MM.1S (cell line): ENCODE data around the gene IMPA2.
"Not testable (repeated sequence)": the region's sequence is repeated elsewhere in the genome, so short reads cannot be mapped to it uniquely, and the experiment has no call there.

ENCODE experiments used
- DNase-seq: peaks from one replicate; pipeline ENCODE4 v3.0.0-alpha.2; 2015
- H2AFZ ChIP-seq: fragments of 300-600 bp; sonication (generic); 2 replicates; pipeline ENCODE4 v1.6.0; 2016; ENCODE audit warnings: antibody characterized with exemption, low read length
- H3F3A ChIP-seq: fragments of 300-600 bp; sonication (generic); 2 replicates; pipeline ENCODE4 v1.6.1; 2016; ENCODE audit warnings: mild to moderate bottlenecking, antibody characterized with exemption, low read length, moderate library complexity, mixed read lengths; ENCODE audit not compliant: insufficient read depth
- H3K27ac ChIP-seq: fragments of 300-600 bp; sonication (generic); 2 replicates; pipeline ENCODE4 v1.5.1; 2016; ENCODE audit warnings: mild to moderate bottlenecking, low read length
- H3K27me3 ChIP-seq: fragments of 300-600 bp; sonication (generic); replicated peaks from 2 replicates; pipeline ENCODE4 v1.6.0; 2016; ENCODE audit warnings: low read length; ENCODE audit not compliant: insufficient read depth
- H3K36me3 ChIP-seq: fragments of 300-600 bp; sonication (generic); replicated peaks from 2 replicates; pipeline ENCODE4 v1.6.1; 2016; ENCODE audit warnings: mild to moderate bottlenecking, low read length, mixed read lengths; ENCODE audit not compliant: insufficient read depth
- H3K4me1 ChIP-seq: fragments of 300-600 bp; sonication (generic); 2 replicates; pipeline ENCODE4 v1.6.1; 2016; ENCODE audit warnings: low read length, mixed read lengths
- H3K4me2 ChIP-seq: fragments of 300-600 bp; sonication (generic); 2 replicates; pipeline ENCODE4 v1.6.0; 2016; ENCODE audit warnings: low read depth, low read length
- H3K4me3 ChIP-seq: fragments of 300-600 bp; sonication (generic); 2 replicates; pipeline ENCODE4 v1.5.1; 2016; ENCODE audit warnings: low read length, mixed read lengths
- H3K79me2 ChIP-seq: fragments of 300-600 bp; sonication (generic); 2 replicates; pipeline ENCODE4 v1.6.1; 2016; ENCODE audit warnings: mixed run types, low read length, mixed read lengths
- H3K9ac ChIP-seq: fragments of 300-600 bp; sonication (generic); 2 replicates; pipeline ENCODE4 v1.6.1; 2016; ENCODE audit warnings: low read length, mixed read lengths
- H3K9me2 ChIP-seq: fragments of 300-600 bp; sonication (generic); replicated peaks from 2 replicates; pipeline ENCODE4 v1.6.1; 2016; ENCODE audit warnings: mild to moderate bottlenecking, low read length, mixed read lengths; ENCODE audit not compliant: insufficient read depth
- H3K9me3 ChIP-seq: fragments of 300-600 bp; sonication (generic); replicated peaks from 2 replicates; pipeline ENCODE4 v1.6.1; 2016; ENCODE audit warnings: mild to moderate bottlenecking, low read length, mixed read lengths; ENCODE audit not compliant: insufficient read depth
- H4K20me1 ChIP-seq: fragments of 300-600 bp; sonication (generic); 2 replicates; pipeline ENCODE4 v1.6.1; 2016; ENCODE audit warnings: mild to moderate bottlenecking, low read length, moderate library complexity, mixed read lengths; ENCODE audit not compliant: insufficient read depth
- CTCF ChIP-seq: fragments of 300-600 bp; sonication (generic); IDR thresholded peaks from 2 replicates; pipeline ENCODE4 v1.5.1; 2016; ENCODE audit warnings: antibody characterized with exemption, low read length, mixed read lengths
- EZH2 ChIP-seq: fragments of 300-600 bp; sonication (generic); optimal IDR thresholded peaks from 2 replicates; pipeline ENCODE3; 2017; ENCODE audit warnings: low read depth, mild to moderate bottlenecking, antibody characterized with exemption, low read length, mixed read lengths
- EZH2phosphoT487 ChIP-seq: fragments of 300-600 bp; sonication (generic); IDR thresholded peaks from 2 replicates; pipeline ENCODE4 v1.6.1; 2018; ENCODE audit warnings: antibody characterized with exemption, low read length

IMPA2 gene

GRCh38 chr18:11969904-11970835 is 11.1 kb upstream of the IMPA2 start:
- H3K9me3 ChIP-seq: no peaks in the 10 kb centered on the region
- TF ChIP-seq EZH2phosphoT487: no peak
- no peak for TF ChIP-seq EZH2
- no peak for TF ChIP-seq CTCF
- H3K4me2 ChIP-seq: no peak overlapping the region
- no peak overlapping the region for H3K9ac ChIP-seq
- no peak for DNase-seq
- no peaks in the 10 kb centered on the region for H3K27me3 ChIP-seq
- H3K36me3 ChIP-seq: no peaks in the 10 kb centered on the region
- no peak overlapping the region for H3K27ac ChIP-seq
- H3K9me2 ChIP-seq: no peaks in the 10 kb centered on the region
- H3K79me2 ChIP-seq: no peaks in the 10 kb centered on the region
- no peak overlapping the region for H3K4me3 ChIP-seq
- no peak overlapping the region for H2AFZ ChIP-seq
- no peaks in the 10 kb centered on the region for H3F3A ChIP-seq
- no peaks in the 10 kb centered on the region for H3K4me1 ChIP-seq
- H4K20me1 ChIP-seq: no peaks in the 10 kb centered on the region

GRCh38 chr18:11970836-11971226 is 10.5 kb upstream of the IMPA2 start:
- H3K9me2 ChIP-seq, H3K36me3 ChIP-seq, H3K4me3 ChIP-seq, H3K4me1 ChIP-seq, H2AFZ ChIP-seq, H3K27me3 ChIP-seq, H3K27ac ChIP-seq, H4K20me1 ChIP-seq, H3F3A ChIP-seq, H3K9me3 ChIP-seq, H3K4me2 ChIP-seq, H3K9ac ChIP-seq, DNase-seq, H3K79me2 ChIP-seq: not testable (repeated sequence)

GRCh38 chr18:11972371-11973174 is 8.7 kb upstream of the IMPA2 start:
- H3K4me3 ChIP-seq: no peak overlapping the region
- H3K4me1 ChIP-seq: no peaks in the 10 kb centered on the region
- no peaks in the 10 kb centered on the region for H3K79me2 ChIP-seq
- H3F3A ChIP-seq: no peaks in the 10 kb centered on the region; the same call in 1 of the 2 replicates
- TF ChIP-seq EZH2phosphoT487 (no peak), CTCF (no peak), EZH2 (no peak)
- H3K9me2 ChIP-seq: no peaks in the 10 kb centered on the region
- H4K20me1 ChIP-seq: no peaks in the 10 kb centered on the region
- H3K9me3 ChIP-seq: no peaks in the 10 kb centered on the region
- H3K36me3 ChIP-seq: no peaks in the 10 kb centered on the region
- H3K27ac ChIP-seq: no peak overlapping the region
- DNase-seq: no peak
- H3K4me2 ChIP-seq: no peak overlapping the region
- H2AFZ ChIP-seq: no peak overlapping the region
- no peak overlapping the region for H3K9ac ChIP-seq
- no peaks in the 10 kb centered on the region for H3K27me3 ChIP-seq
